ENCODE results near the gene FYN.

DNA sequence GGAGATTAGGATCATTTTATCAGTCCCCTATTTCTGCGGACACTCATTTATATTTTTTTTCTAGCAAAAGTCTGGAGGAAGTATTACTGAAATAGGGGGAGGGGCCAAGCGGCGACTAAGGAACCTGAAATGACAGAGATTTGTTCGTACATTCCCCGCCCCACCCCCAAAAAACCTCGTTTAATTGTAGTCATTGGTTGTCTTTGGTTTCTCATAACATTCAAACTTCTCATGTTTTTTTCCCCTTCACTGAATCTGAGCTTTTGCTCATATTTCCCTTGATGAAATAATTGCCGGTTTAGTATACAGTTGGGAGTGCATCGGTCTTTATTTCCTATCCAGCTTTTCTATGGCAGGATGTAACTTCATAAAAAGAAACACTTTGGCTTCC, 768 bp upstream of the FYN start:
- TF ChIP-seq, protein P1, sequence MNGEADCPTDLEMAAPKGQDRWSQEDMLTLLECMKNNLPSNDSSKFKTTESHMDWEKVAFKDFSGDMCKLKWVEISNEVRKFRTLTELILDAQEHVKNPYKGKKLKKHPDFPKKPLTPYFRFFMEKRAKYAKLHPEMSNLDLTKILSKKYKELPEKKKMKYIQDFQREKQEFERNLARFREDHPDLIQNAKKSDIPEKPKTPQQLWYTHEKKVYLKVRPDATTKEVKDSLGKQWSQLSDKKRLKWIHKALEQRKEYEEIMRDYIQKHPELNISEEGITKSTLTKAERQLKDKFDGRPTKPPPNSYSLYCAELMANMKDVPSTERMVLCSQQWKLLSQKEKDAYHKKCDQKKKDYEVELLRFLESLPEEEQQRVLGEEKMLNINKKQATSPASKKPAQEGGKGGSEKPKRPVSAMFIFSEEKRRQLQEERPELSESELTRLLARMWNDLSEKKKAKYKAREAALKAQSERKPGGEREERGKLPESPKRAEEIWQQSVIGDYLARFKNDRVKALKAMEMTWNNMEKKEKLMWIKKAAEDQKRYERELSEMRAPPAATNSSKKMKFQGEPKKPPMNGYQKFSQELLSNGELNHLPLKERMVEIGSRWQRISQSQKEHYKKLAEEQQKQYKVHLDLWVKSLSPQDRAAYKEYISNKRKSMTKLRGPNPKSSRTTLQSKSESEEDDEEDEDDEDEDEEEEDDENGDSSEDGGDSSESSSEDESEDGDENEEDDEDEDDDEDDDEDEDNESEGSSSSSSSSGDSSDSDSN (CRISPR knock-in tag; IDR thresholded peaks at IDR 0.05) = no peak
- TF ChIP-seq, protein P2, sequence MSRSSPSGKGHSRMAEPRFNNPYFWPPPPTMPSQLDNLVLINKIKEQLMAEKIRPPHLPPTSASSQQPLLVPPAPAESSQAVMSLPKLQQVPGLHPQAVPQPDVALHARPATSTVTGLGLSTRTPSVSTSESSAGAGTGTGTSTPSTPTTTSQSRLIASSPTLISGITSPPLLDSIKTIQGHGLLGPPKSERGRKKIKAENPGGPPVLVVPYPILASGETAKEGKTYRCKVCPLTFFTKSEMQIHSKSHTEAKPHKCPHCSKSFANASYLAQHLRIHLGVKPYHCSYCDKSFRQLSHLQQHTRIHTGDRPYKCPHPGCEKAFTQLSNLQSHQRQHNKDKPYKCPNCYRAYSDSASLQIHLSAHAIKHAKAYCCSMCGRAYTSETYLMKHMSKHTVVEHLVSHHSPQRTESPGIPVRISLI (CRISPR knock-in tag; IDR thresholded peaks at IDR 0.05; ENCODE audit: borderline replicate concordance) = no peak
- TF ChIP-seq POLR2AphosphoS5 (IDR thresholded peaks at IDR 0.05; ENCODE audit: low read depth, low read length) = no peak
- TF ChIP-seq, protein P3, sequence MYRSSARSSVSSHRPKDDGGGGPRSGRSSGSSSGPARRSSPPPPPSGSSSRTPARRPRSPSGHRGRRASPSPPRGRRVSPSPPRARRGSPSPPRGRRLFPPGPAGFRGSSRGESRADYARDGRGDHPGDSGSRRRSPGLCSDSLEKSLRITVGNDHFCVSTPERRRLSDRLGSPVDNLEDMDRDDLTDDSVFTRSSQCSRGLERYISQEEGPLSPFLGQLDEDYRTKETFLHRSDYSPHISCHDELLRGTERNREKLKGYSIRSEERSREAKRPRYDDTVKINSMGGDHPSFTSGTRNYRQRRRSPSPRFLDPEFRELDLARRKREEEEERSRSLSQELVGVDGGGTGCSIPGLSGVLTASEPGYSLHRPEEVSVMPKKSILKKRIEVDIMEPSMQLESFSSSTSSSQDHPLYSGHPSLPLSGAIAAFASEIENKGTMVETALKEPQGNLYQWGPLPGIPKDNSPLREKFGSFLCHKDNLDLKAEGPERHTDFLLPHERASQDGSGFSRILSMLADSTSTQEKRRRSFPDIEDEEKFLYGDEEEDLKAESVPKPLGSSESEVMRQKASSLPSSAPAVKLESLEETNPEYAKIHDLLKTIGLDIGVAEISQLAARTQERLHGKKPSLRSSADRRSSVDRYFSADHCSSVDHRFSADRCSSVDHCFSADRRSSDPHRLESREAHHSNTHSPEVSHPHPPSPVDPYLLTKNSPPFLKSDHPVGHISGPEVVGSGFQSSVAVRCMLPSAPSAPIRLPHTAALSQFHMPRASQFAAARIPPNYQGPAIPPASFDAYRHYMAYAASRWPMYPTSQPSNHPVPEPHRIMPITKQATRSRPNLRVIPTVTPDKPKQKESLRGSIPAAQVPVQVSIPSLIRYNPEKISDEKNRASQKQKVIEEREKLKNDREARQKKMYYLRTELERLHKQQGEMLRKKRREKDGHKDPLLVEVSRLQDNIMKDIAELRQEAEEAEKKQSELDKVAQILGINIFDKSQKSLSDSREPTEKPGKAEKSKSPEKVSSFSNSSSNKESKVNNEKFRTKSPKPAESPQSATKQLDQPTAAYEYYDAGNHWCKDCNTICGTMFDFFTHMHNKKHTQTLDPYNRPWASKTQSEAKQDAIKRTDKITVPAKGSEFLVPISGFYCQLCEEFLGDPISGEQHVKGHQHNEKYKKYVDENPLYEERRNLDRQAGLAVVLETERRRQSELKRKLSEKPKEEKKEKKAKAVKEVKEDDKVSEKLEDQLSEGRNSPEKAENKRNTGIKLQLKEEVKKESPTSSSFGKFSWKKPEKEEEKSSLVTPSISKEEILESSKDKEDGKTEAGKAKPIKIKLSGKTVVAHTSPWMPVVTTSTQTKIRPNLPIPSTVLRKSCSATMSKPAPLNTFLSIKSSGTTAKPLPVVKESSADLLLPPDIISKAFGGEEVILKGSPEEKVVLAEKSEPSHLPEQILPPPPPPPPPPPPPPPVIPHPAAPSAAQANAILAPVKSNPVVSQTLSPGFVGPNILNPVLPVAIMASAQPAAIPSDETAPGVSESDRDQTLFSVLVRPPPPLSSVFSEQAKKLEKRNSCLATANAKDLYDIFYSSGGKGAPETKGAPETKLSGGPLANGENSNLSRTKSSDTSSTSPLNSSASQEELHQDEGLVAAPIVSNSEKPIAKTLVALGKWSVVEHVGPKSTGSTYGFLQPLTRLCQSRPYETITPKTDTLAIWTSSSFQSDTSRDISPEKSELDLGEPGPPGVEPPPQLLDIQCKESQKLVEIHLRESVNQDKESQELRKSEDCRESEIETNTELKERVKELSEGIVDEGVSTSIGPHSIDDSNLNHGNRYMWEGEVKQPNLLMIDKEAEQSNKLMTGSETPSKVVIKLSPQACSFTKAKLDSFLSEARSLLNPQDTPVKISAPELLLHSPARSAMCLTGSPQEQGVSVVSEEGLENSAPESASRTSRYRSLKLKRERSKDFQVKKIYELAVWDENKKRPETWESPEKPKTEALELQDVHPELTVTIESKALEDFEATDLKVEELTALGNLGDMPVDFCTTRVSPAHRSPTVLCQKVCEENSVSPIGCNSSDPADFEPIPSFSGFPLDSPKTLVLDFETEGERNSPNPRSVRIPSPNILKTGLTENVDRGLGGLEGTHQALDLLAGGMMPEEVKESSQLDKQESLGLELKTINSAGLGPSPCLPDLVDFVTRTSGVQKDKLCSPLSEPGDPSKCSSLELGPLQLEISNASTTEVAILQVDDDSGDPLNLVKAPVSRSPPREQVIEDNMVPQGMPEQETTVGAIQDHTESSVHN (CRISPR knock-in tag; IDR thresholded peaks at IDR 0.05) = no peak
- TF ChIP-seq IKZF4 (CRISPR knock-in tag; IDR thresholded peaks at IDR 0.05; ENCODE audit: borderline replicate concordance, low read depth, not compliant biosample characterization) = no peak
- no peak for TF ChIP-seq GLI4 (CRISPR knock-in tag; IDR thresholded peaks at IDR 0.05; ENCODE audit: borderline replicate concordance)
- TF ChIP-seq EP300 (IDR thresholded peaks at IDR 0.05; ENCODE audit: low read depth in 2 of 2, low read length in 2 of 2) = no peak
- TF ChIP-seq EP300 (CRISPR knock-in tag; IDR thresholded peaks at IDR 0.05; ENCODE audit: borderline replicate concordance) = no peak

All from HepG2 (cell line).